ENCODE results near the gene NEO1.

The NEO1 gene

DNA sequence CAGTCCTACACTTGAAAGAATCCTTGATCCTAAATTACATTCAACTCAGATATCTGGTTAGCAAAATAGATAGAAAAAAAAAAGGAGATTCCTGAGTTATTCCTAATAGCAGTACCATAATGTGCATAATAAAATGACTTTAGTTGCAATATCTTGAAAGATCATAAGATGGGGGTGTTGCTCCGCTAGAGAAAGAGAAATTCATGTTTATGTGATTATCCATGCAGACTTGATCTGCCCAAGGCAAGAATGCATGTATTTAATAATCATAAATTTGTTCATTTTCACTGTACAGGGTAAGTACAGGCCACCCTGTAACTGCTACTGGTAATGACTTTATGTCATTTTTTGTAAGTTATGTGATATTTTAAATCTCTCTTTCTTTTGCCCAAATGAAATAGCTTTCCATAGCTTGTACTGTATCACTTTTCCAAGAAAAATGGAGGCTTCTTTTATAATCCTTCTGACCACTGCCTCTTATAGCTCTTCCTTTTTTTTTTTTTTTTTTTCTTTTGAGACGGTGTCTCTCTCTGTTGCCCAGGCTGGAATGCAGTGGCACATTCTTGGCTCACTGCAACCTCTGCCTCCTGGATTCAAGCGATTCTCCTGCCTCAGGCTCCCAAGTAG is 231.9 kb downstream of the NEO1 start:
- no peak overlapping the region for H3K14ac ChIP-seq (ENCODE audit: low read length)
- H3K9me3 ChIP-seq (ENCODE audit: insufficient read depth, low read depth, low read length) = no peaks in the 10 kb centered on the region
- H4K91ac ChIP-seq (ENCODE audit: low read depth, low read length) = no peak overlapping the region
- peak in 1 of 2 donors; percentile 47 for DNase-seq
- H3K27ac ChIP-seq (ENCODE audit: low read depth, low read length) = no peak overlapping the region
- no peak overlapping the region for H2BK12ac ChIP-seq (ENCODE audit: low read length)
- no peak overlapping the region for H3K23ac ChIP-seq (ENCODE audit: low read length)
- no peak overlapping the region for H3K4me3 ChIP-seq (ENCODE audit: low read depth, low read length)
- H3K4me2 ChIP-seq (ENCODE audit: low read length) = no peak overlapping the region
- no peak overlapping the region for H3K4ac ChIP-seq (ENCODE audit: low read depth, low read length)
- H3K79me1 ChIP-seq (ENCODE audit: low read length) = no peaks in the 10 kb centered on the region
- no CpG with 5 or more reads among the region's 3 CpGs for WGBS (ENCODE audit: extremely low coverage, insufficient coverage, insufficient read length)
- H2BK5ac ChIP-seq (ENCODE audit: low read depth, low read length, poor library complexity) = no peak overlapping the region
- peaks cover 0 to 2% of the 10 kb centered on the region in 2 experiments for H3K36me3 ChIP-seq (ENCODE audit: control insufficient read depth in 1 of 2, insufficient read depth in 2 of 2, low read length in 2 of 2)
- no peak overlapping the region for H4K12ac ChIP-seq (ENCODE audit: low read depth, low read length)
- H4K8ac ChIP-seq (ENCODE audit: low read depth, low read length) = no peak overlapping the region
- no peak overlapping the region for H2BK120ac ChIP-seq (ENCODE audit: insufficient read depth, low read length, poor library complexity)
- no peaks in the 10 kb centered on the region for H3K27me3 ChIP-seq (ENCODE audit: insufficient read depth, low read length)
- no peaks in the 10 kb centered on the region for H3K79me2 ChIP-seq (ENCODE audit: control insufficient read depth, insufficient read depth, low read length, poor library complexity)
- H2AFZ ChIP-seq (ENCODE audit: insufficient read depth, low read length, poor library complexity) = no peak overlapping the region
- no peak overlapping the region for H3K9ac ChIP-seq (ENCODE audit: low read length)
- H2AK5ac ChIP-seq (ENCODE audit: low read length) = no peak overlapping the region
- peaks cover 0 to 4% of the 10 kb centered on the region in 2 experiments for H3K4me1 ChIP-seq (ENCODE audit: control insufficient read depth in 1 of 2, insufficient read depth in 2 of 2, low read length in 2 of 2)
- no peak overlapping the region for H3K18ac ChIP-seq (ENCODE audit: low read length)

DNA sequence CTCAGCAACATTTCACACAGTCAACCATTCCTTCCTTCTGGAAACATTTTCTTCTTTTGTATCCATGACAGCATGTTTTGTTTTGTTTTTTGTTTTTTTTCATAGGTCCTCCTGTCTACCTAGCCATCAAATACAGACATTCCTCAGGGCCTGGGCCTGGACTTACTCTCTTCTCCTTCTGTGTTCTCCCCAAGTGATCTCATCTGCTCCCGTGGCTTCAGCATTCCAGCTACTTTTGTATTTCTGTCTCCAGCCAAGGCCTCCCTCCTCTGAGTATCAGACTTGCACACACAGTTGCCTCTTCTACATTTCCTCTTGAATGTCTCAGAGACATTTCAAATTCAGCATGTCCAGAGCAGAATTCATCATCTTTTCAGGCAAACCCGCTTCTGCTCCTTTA is 234.0 kb downstream of the NEO1 start:
- H4K8ac ChIP-seq (ENCODE audit: low read depth, low read length) = no peak overlapping the region
- H3K4me2 ChIP-seq (ENCODE audit: low read length) = no peak overlapping the region
- H3K23ac ChIP-seq (ENCODE audit: low read length) = no peak overlapping the region
- no peak overlapping the region for H4K91ac ChIP-seq (ENCODE audit: low read depth, low read length)
- no peaks in the 10 kb centered on the region for H3K27me3 ChIP-seq (ENCODE audit: insufficient read depth, low read length)
- peaks cover 0 to 4% of the 10 kb centered on the region in 2 experiments for H3K4me1 ChIP-seq (ENCODE audit: control insufficient read depth in 1 of 2, insufficient read depth in 2 of 2, low read length in 2 of 2)
- no peak overlapping the region for H3K18ac ChIP-seq (ENCODE audit: low read length)
- H2BK120ac ChIP-seq (ENCODE audit: insufficient read depth, low read length, poor library complexity) = no peak overlapping the region
- no peak overlapping the region for H2AFZ ChIP-seq (ENCODE audit: insufficient read depth, low read length, poor library complexity)
- no peak overlapping the region for H4K12ac ChIP-seq (ENCODE audit: low read depth, low read length)
- H3K79me2 ChIP-seq (ENCODE audit: control insufficient read depth, insufficient read depth, low read length, poor library complexity) = no peaks in the 10 kb centered on the region
- no peak overlapping the region for H2BK12ac ChIP-seq (ENCODE audit: low read length)
- H2BK5ac ChIP-seq (ENCODE audit: low read depth, low read length, poor library complexity) = no peak overlapping the region
- H3K9ac ChIP-seq (ENCODE audit: low read length) = no peak overlapping the region
- H2AK5ac ChIP-seq (ENCODE audit: low read length) = no peak overlapping the region
- H3K9me3 ChIP-seq (ENCODE audit: insufficient read depth, low read depth, low read length) = no peaks in the 10 kb centered on the region
- no peak overlapping the region for H3K14ac ChIP-seq (ENCODE audit: low read length)
- no peaks in the 10 kb centered on the region for H3K79me1 ChIP-seq (ENCODE audit: low read length)
- H3K4me3 ChIP-seq (ENCODE audit: low read depth, low read length) = no peak overlapping the region
- no CpG with 5 or more reads among the region's 2 CpGs for WGBS (ENCODE audit: extremely low coverage, insufficient coverage, insufficient read length)
- peaks cover 0 to 5% of the 10 kb centered on the region in 2 experiments for H3K36me3 ChIP-seq (ENCODE audit: control insufficient read depth in 1 of 2, insufficient read depth in 2 of 2, low read length in 2 of 2)
- H3K27ac ChIP-seq (ENCODE audit: low read depth, low read length) = no peak overlapping the region
- peak in 1 of 2 donors; percentile 70 for DNase-seq
- no peak overlapping the region for H3K4ac ChIP-seq (ENCODE audit: low read depth, low read length)

- WGBS (ENCODE audit: extremely low coverage, insufficient coverage, insufficient read length) = no CpG with 5 or more reads among the region's 1 CpG
- H3K23ac ChIP-seq (ENCODE audit: low read length) = no peak overlapping the region
Observed at GRCh38 chr15:73287019-73287418, 234.8 kb downstream of the NEO1 start.

GRCh38 chr15:73291441-73291840 is 239.2 kb downstream of the NEO1 start:
- Histone ChIP-seq H2BK120ac (ENCODE audit: insufficient read depth, low read length, poor library complexity) (no peak overlapping the region), H3K9ac (ENCODE audit: low read length) (no peak overlapping the region), H3K27ac (ENCODE audit: low read depth, low read length) (no peak overlapping the region), H3K14ac (ENCODE audit: low read length) (no peak overlapping the region), H3K36me3 (ENCODE audit: control insufficient read depth in 1 of 2, insufficient read depth in 2 of 2, low read length in 2 of 2) (peaks cover 0 to 5% of the 10 kb centered on the region in 2 experiments), H2BK5ac (ENCODE audit: low read depth, low read length, poor library complexity) (no peak overlapping the region), H2BK12ac (ENCODE audit: low read length) (no peak overlapping the region), H4K91ac (ENCODE audit: low read depth, low read length) (no peak overlapping the region), H3K18ac (ENCODE audit: low read length) (no peak overlapping the region), H3K27me3 (ENCODE audit: insufficient read depth, low read length) (no peaks in the 10 kb centered on the region), H3K4me1 (ENCODE audit: control insufficient read depth in 1 of 2, insufficient read depth in 2 of 2, low read length in 2 of 2) (peaks cover 4 to 9% of the 10 kb centered on the region in 2 experiments), H3K23ac (ENCODE audit: low read length) (no peak overlapping the region), H3K79me1 (ENCODE audit: low read length) (peaks cover 2% of the 10 kb centered on the region), H3K9me3 (ENCODE audit: insufficient read depth, low read depth, low read length) (no peaks in the 10 kb centered on the region), H2AK5ac (ENCODE audit: low read length) (no peak overlapping the region), H4K8ac (ENCODE audit: low read depth, low read length) (no peak overlapping the region), H3K4me2 (ENCODE audit: low read length) (no peak overlapping the region), H3K4ac (ENCODE audit: low read depth, low read length) (no peak overlapping the region), H2AFZ (ENCODE audit: insufficient read depth, low read length, poor library complexity) (no peak overlapping the region), H3K79me2 (ENCODE audit: control insufficient read depth, insufficient read depth, low read length, poor library complexity) (no peaks in the 10 kb centered on the region), H4K12ac (ENCODE audit: low read depth, low read length) (no peak overlapping the region), H3K4me3 (ENCODE audit: low read depth, low read length) (no peak overlapping the region)
- DNase-seq = peak in 1 of 2 donors; percentile 58
- WGBS (ENCODE audit: extremely low coverage, insufficient coverage, insufficient read length) = no CpG with 5 or more reads among the region's 1 CpG

More at GRCh38 chr15:73287019-73287418, 234.8 kb downstream of the NEO1 start:
- no peaks in the 10 kb centered on the region for H3K79me1 ChIP-seq (ENCODE audit: low read length)
- H2BK120ac ChIP-seq (ENCODE audit: insufficient read depth, low read length, poor library complexity) = no peak overlapping the region
- no peak overlapping the region for H4K8ac ChIP-seq (ENCODE audit: low read depth, low read length)
- DNase-seq = peak in 1 of 2 donors; percentile 56
- H3K4ac ChIP-seq (ENCODE audit: low read depth, low read length) = no peak overlapping the region
- no peak overlapping the region for H3K27ac ChIP-seq (ENCODE audit: low read depth, low read length)
- H3K36me3 ChIP-seq (ENCODE audit: control insufficient read depth in 1 of 2, insufficient read depth in 2 of 2, low read length in 2 of 2) = peaks cover 0 to 7% of the 10 kb centered on the region in 2 experiments
- no peaks in the 10 kb centered on the region for H3K27me3 ChIP-seq (ENCODE audit: insufficient read depth, low read length)
- H3K18ac ChIP-seq (ENCODE audit: low read length) = no peak overlapping the region
- no peak overlapping the region for H2BK12ac ChIP-seq (ENCODE audit: low read length)
- H4K91ac ChIP-seq (ENCODE audit: low read depth, low read length) = no peak overlapping the region
- H2AFZ ChIP-seq (ENCODE audit: insufficient read depth, low read length, poor library complexity) = no peak overlapping the region
- peaks cover 0 to 4% of the 10 kb centered on the region in 2 experiments for H3K4me1 ChIP-seq (ENCODE audit: control insufficient read depth in 1 of 2, insufficient read depth in 2 of 2, low read length in 2 of 2)
- no peak overlapping the region for H3K4me2 ChIP-seq (ENCODE audit: low read length)
- H4K12ac ChIP-seq (ENCODE audit: low read depth, low read length) = no peak overlapping the region
- no peak overlapping the region for H2BK5ac ChIP-seq (ENCODE audit: low read depth, low read length, poor library complexity)
- H3K9me3 ChIP-seq (ENCODE audit: insufficient read depth, low read depth, low read length) = no peaks in the 10 kb centered on the region
- H3K9ac ChIP-seq (ENCODE audit: low read length) = no peak overlapping the region
- H3K4me3 ChIP-seq (ENCODE audit: low read depth, low read length) = no peak overlapping the region
- no peak overlapping the region for H3K14ac ChIP-seq (ENCODE audit: low read length)
- no peaks in the 10 kb centered on the region for H3K79me2 ChIP-seq (ENCODE audit: control insufficient read depth, insufficient read depth, low read length, poor library complexity)
- H2AK5ac ChIP-seq (ENCODE audit: low read length) = no peak overlapping the region
